Prostate gland (tissue), 2 donors: ENCODE measurements around the gene GPX3. TPM values are rescaled to one million over a fixed set of nuclear protein-coding genes. Genes with fewer than 3 reads are reported as not detected.

ENCODE experiments used
- DNase-seq: peaks from one replicate; pipeline ENCODE4 v3.0.0-alpha.2; 2019; ENCODE audit warnings: low spot score
- H3K27ac ChIP-seq, 2 donors: fragments of 200-600 bp; sonication (generic); 2 replicates each; pipeline ENCODE4 v1.5.1; 2017 to 2019
- H3K27me3 ChIP-seq: fragments of 200-600 bp; sonication (generic); replicated peaks from 2 replicates; pipeline ENCODE4 v1.5.1; 2019; ENCODE audit not compliant: insufficient read depth
- H3K36me3 ChIP-seq, 2 donors: fragments of 200-600 bp; sonication (generic); 1 replicate in 1 of 2; 2 replicates in 1 of 2; pipeline versions ENCODE4 v1.5.1 to v1.8.1; 2017 to 2019
- H3K4me1 ChIP-seq: fragments of 200-600 bp; sonication (generic); replicated peaks from 2 replicates; pipeline ENCODE4 v1.5.1; 2019
- H3K4me3 ChIP-seq, 2 donors: fragments of 200-600 bp; sonication (generic); 2 replicates each; pipeline ENCODE4 v1.5.1; 2017 to 2019
- H3K9me3 ChIP-seq: fragments of 200-600 bp; sonication (generic); 2 replicates; pipeline ENCODE4 v1.5.1; 2017
- POLR2A ChIP-seq: fragments of 450-650 bp; IDR thresholded peaks from one replicate; pipeline ENCODE4 v1.6.1; 2016; ENCODE audit warnings: antibody characterized with exemption, mild to moderate bottlenecking
- POLR2AphosphoS5 ChIP-seq: sonication (generic); formaldehyde crosslinking; IDR thresholded peaks from one replicate; pipeline ENCODE4 v1.6.1; 2017; ENCODE audit warnings: antibody characterized with exemption
- WGBS: methylation state at CpG from one replicate; pipeline ENCODE4 v1.1.5; 2018; 5-methylcytosine and 5-hydroxymethylcytosine counted together
- intact Hi-C: fragments of 100-400 bp; cut with DNase I; formaldehyde crosslinking; loops from one replicate; pipeline ENCODE4 v1.14.2; 2022
- total RNA-seq, 2 donors: library from RNA; depleted of rRNA; stranded (reverse); fragments of >200 nt; gene quantifications; one replicate each; pipeline ENCODE4 v1.1.0, GENCODE V29; 2016
- TF ChIP-seq, protein P1 (sequence below), 4 experiments: fragments of 200-600 bp in 2 of 4; fragments of 450-650 bp in 2 of 4; sonication (generic) in 2 of 4; IDR thresholded peaks; 1 replicate in 3 of 4; 2 replicates in 1 of 4; pipeline ENCODE4 v1.5.1; 2016 to 2019; ENCODE audit warnings: antibody characterized with exemption in 4 of 4, mild to moderate bottlenecking in 2 of 4, moderate library complexity in 2 of 4

GPX3 gene
- total RNA-seq, 2 donors from 2014 or later = 195 to 270 TPM

DNA sequence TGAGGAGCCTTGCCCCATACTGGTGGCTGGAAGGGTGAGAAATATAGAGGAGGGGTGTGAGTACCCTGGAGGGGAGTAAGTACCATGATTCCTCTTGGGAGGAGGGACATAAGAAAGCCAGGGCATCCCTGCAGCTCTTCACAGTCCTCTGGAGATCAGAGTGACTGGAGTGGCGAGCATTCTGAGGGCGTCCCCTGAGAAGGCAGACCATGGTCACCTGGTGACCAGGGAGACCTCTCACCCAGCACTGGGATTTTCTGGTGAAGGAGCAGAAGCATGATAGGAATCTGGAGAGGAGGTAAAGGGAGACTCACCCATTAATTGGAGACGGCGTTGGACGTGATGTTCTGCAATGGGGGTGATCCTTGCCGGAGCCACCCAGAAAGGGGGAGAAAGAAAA is 27.7 kb upstream of the GPX3 start:
- Histone ChIP-seq H3K36me3 (no peaks in the 10 kb centered on the region), H3K4me3 (no peak overlapping the region), H3K9me3 (no peaks in the 10 kb centered on the region), H3K27ac (no peak overlapping the region), H3K4me1 (no peaks in the 10 kb centered on the region), H3K27me3 (no peaks in the 10 kb centered on the region)
- intact Hi-C loops = no loop called here
- TF ChIP-seq POLR2A = no peak
- TF ChIP-seq, protein P1, sequence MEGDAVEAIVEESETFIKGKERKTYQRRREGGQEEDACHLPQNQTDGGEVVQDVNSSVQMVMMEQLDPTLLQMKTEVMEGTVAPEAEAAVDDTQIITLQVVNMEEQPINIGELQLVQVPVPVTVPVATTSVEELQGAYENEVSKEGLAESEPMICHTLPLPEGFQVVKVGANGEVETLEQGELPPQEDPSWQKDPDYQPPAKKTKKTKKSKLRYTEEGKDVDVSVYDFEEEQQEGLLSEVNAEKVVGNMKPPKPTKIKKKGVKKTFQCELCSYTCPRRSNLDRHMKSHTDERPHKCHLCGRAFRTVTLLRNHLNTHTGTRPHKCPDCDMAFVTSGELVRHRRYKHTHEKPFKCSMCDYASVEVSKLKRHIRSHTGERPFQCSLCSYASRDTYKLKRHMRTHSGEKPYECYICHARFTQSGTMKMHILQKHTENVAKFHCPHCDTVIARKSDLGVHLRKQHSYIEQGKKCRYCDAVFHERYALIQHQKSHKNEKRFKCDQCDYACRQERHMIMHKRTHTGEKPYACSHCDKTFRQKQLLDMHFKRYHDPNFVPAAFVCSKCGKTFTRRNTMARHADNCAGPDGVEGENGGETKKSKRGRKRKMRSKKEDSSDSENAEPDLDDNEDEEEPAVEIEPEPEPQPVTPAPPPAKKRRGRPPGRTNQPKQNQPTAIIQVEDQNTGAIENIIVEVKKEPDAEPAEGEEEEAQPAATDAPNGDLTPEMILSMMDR (IDR thresholded peaks at IDR 0.05) = no peak
- DNase-seq = no peak
- WGBS = 95% methylated on average over 6 of the region's 6 CpGs

DNA sequence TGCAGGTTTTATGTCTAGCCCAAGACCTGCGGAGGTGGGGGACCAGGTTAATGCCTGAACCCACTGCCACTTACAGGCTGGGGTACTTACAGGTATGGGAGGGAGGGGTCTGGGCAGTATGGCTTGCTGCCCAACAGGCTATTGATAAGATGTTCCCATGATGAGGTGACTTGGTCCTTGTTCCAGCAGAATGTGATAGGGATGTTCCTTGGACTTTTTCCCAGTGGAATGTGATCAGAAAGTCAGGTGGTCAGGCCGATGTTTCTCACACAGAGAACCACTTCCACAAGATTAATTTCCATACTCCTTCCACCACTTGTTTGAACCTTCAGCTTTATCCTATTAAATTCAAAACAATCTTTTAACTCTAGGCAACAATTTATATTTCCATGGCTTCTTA is 27.0 kb upstream of the GPX3 start:
- Histone ChIP-seq H3K4me3 (no peak overlapping the region), H3K27me3 (no peaks in the 10 kb centered on the region), H3K4me1 (no peaks in the 10 kb centered on the region), H3K27ac (no peak overlapping the region), H3K9me3 (no peaks in the 10 kb centered on the region), H3K36me3 (no peaks in the 10 kb centered on the region)
- WGBS = 85% methylated on average over 2 of the region's 2 CpGs
- DNase-seq = no peak
- intact Hi-C loops = no loop called here
- TF ChIP-seq POLR2AphosphoS5 (no peak), POLR2A (no peak)
- TF ChIP-seq, protein P1 (IDR thresholded peaks at IDR 0.05) = no peak

DNA sequence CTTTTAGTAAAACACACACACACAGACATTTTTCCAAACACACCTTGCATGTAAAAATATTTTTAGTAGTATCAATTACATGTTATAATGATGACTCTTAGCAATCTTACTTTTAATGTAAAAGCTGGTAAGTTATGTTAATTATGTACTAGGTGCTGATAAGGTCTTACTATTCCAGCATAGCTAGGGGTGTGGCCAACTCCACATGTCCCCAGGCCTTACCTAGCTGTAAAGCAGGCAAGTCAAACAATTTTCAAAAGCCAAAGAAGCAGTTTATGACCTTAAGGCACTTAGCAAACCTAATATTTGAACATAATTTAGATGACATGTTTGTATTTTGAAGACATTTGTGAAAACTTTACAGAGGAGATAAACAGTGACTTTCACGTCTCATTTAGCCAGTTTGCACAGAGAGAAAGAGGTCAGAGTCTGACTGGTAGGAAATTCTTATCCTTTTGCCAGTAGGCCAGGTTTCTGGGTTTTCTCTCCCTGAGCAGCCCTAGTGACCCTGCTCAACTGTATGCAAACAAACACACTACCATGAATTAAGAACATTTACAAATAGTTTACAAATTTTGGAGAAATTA is 26.5 kb upstream of the GPX3 start:
- no peaks in the 10 kb centered on the region for H3K27me3 ChIP-seq
- H3K4me3 ChIP-seq = no peak overlapping the region
- no peak for TF ChIP-seq POLR2A
- no peak for TF ChIP-seq POLR2AphosphoS5
- TF ChIP-seq, protein P1 (IDR thresholded peaks at IDR 0.05) = no peak
- no peaks in the 10 kb centered on the region for H3K9me3 ChIP-seq
- 54% methylated on average over 1 of the region's 1 CpG for WGBS
- DNase-seq = no peak
- intact Hi-C loops = no loop called here
- no peak overlapping the region for H3K27ac ChIP-seq
- H3K36me3 ChIP-seq = no peaks in the 10 kb centered on the region
- H3K4me1 ChIP-seq = no peaks in the 10 kb centered on the region

DNA sequence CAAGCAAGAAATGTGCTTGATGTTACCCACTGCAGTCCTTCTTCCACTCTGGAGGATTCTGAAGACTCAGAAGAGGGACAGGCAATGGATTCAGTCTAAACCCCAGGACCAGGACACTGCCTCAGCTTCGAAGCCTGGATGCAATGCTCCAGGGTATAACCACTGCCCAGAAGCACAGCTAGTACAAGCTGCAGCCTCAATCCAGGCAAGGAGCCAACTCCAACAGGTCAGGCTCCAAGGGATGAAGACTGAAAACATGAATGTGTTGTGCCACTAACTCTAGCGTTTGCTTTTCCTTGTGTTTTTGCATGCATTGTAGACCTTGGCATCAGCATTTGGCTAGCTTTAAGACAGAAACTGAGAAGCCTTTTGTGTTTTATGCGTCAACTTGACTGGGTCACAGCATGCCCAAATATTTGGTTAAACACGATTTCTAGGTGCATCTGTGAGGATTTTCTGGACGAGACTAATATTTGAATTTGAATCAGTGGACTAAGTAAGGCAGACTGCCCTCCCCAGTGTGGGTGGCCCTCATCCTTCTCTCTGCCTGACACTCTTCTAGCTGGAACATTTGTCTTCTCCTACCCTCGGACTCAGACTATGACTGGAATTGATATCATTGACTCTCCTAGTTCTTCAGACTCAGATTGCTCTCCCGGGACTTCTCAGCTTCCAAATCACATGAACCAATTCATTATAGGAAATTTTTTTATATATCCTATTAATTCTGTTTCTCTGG is 20.5 kb upstream of the GPX3 start:
- peaks cover 6% of the 10 kb centered on the region for H3K4me1 ChIP-seq
- no peak overlapping the region for H3K4me3 ChIP-seq
- H3K36me3 ChIP-seq = no peaks in the 10 kb centered on the region
- WGBS = 15% methylated on average over 7 of the region's 7 CpGs
- DNase-seq = peak; percentile 91
- intact Hi-C loops = loop anchor here (5.0 to 10.0 kb wide), 3 partner anchors 117 to 215 kb away; partner anchors contain the start of gene ANXA6
- no peaks in the 10 kb centered on the region for H3K27me3 ChIP-seq
- no peaks in the 10 kb centered on the region for H3K9me3 ChIP-seq
- TF ChIP-seq, protein P1 (IDR thresholded peaks at IDR 0.05) = no peak
- peak; percentile 90 for TF ChIP-seq POLR2AphosphoS5
- H3K27ac ChIP-seq = peak overlapping the region; percentile 4 to 40

DNA sequence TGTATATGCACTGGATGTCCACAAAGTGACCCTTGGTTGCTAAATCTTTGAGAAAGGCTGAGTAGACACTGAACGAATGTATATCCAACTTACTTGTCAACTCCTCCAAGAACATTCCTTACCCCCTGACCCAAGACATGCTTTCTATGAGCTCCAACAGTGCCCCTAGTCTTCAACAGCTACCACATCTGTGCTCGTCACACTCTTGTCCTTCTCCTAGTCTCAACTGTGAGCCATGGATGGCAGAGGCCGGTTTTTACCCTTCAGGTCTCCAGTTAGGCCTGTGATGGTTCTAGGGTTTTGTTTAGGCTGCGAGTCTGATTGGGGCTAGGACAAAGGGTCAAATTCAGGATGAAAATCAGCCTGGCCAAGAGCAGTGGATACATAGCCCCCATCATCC is 19.0 kb upstream of the GPX3 start:
- TF ChIP-seq POLR2AphosphoS5 (no peak), POLR2A (no peak)
- TF ChIP-seq, protein P1 (IDR thresholded peaks at IDR 0.05) = no peak

More for the DNA sequence above, 19.0 kb upstream of the GPX3 start:
- Histone ChIP-seq H3K27ac (no peak overlapping the region), H3K4me1 (peaks cover 6% of the 10 kb centered on the region), H3K9me3 (no peaks in the 10 kb centered on the region), H3K36me3 (no peaks in the 10 kb centered on the region), H3K27me3 (no peaks in the 10 kb centered on the region), H3K4me3 (no peak overlapping the region)
- 94% methylated on average over 4 of the region's 4 CpGs for WGBS
- intact Hi-C loops = loop anchor here (5.0 to 10.0 kb wide), 3 partner anchors 116 to 217 kb away; partner anchors contain the start of gene ANXA6
- DNase-seq = no peak
